ENCODE measurements around the gene SERHL2. TPM values are rescaled to one million over a fixed set of nuclear protein-coding genes. Genes with fewer than 3 reads are reported as not detected.

Gene SERHL2
- 5.3 TPM for total RNA-seq

DNA sequence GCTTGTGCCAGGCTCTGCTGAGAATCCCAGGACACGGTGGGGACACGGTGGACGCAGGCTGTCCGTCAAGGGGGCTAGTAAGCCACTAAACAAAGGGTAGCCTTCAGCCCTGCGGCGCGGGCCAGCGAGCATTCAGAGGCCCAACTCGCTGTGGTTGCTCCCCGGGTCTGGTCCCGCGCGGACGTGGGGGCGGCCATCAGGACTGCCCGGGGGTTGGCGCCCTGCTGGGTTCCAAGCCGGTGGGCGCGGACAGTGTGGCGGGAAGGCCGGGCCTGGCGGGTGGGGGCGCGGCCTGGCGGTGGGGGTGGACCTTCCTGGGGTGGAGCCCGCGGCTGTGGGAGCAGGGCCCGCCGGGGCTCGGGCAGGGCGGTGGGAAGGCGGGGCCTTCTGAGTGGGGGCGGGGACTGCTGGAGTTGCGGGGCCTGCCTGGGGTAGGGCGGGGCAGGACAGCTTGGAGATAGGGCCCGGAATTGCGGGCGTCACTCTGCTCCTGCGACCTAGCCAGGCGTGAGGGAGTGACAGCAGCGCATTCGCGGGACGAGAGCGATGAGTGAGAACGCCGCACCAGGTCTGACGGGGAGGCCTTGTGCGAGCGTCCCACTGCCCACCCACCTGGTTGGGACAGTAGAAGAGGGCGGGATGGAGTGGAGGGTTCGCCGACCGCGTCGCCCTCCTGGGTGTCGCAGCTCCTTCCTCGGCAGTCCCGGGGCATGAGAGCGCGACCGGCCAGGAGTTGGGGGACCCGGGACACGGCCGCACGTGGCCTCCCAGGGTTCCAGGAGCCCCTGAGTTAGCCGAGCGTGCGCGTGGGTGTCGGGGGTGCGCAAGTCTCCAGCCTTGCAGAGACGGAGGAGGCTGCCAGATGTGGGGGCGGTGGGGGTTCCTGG lies at the start of gene SERHL2:
TSS of gene SERHL2 (plus strand) at position 482 of the 887 bp plus-strand sequence. CDS start at position 547, 65 bp downstream.

GRCh38 chr22:42519525-42520401 lies 34.0 kb upstream of the SERHL2 start, which contains the start of gene RRP7A:
Gene RRP7A (minus strand): TSS chr22:42519796. CDS start chr22:42519786, 10 bp downstream.

GRCh38 chr22:42614312-42615091 lies 60.7 kb downstream of the SERHL2 start, which contains the start of gene POLDIP3:
Gene POLDIP3 (minus strand): TSS chr22:42614883. CDS start chr22:42614857, 26 bp downstream.

Small RNA genes within 50 kb of the gene (small RNA-seq; reads per million reads assigned to genes)
- gene RN7SKP80 (ENCODE audit: low replicate concordance) (0.09 reads per million), gene RNU6-513P (ENCODE audit: low replicate concordance) (not detected)

Other genes starting within 250 kb of the SERHL2 start
- 0.94 TPM for gene NFAM1, start 121.6 kb upstream of the SERHL2 start, total RNA-seq
- gene RRP7A, start 34.2 kb upstream of the SERHL2 start, total RNA-seq = 28.5 TPM
- 34.1 TPM for gene POLDIP3, start 60.9 kb downstream of the SERHL2 start, total RNA-seq
- 2.2 TPM for gene ATP5MGL, start 86.6 kb downstream of the SERHL2 start, total RNA-seq
- 27.5 TPM for gene CYB5R3, start 95.4 kb downstream of the SERHL2 start, total RNA-seq
- 0.94 TPM for gene A4GALT, start 166.9 kb downstream of the SERHL2 start, total RNA-seq

Data from parietal lobe (tissue), 2 donors.